ENCODE data around the gene SNX9. TPM values are rescaled to one million over a fixed set of nuclear protein-coding genes. Genes with fewer than 3 reads are reported as not detected.

SNX9 gene
- total RNA-seq, 8 experiments from 2014 or later, result 8.5 to 32.0 (median 13.7) TPM

DNA sequence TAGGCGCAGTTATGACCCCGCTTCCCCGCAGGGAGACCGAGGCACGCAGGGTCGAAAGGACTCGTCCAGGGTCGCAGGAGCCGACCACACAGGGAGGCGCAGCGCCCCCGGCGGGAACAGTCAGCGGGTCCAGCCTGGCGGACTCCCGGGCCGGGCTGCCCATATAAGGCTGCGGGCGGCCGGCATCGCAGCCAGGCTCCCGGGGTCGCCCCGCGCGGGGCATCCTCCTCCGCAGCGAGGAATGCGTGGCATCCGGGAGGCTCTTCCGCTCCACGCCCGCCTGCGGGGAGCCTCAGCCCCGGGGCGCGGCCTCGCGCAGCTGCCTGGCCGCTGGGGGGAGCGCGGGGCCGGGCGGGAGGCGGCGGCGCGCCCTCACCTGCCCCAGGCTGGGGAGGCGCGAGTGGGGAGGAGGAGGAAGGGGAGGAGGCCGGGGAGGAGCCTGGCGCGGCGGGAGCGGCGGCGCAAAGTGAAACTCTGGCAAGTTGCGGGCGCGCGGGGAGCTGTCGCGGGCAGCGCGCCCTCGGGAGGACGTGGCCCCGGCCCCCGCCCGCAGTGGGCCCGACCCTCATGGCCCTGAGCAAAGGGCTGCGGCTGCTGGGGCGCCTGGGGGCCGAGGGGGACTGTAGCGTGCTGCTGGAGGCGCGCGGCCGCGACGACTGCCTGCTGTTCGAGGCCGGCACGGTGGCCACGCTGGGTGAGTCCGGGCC is 158.5 kb downstream of the SNX9 start, which contains the start of gene SYNJ2:
SYNJ2 (plus strand) TSS at position 469 of the 707 bp plus-strand sequence; CDS start at position 568, 99 bp downstream.
- peak; percentile 61 to 86 (median 80) for ATAC-seq (replicated peaks in 6 of 8)
- peaks cover 0 to 4% of the 10 kb centered on the region in 2 donors for H3K4me1 ChIP-seq (replicated peaks in 1 of 2)
- in situ Hi-C loops (cut with MboI; ENCODE audit: low pct_unique_long_range_greater_than_20kb in 2 of 9, low sequenced_read_pairs in 9 of 9, unreplicated experiment in 9 of 9), result no loop called here
- WGBS, 10 experiments, result 6 to 20% (median 12%) methylated on average over 3 to 13 of the region's 86 CpGs; no CpG with 5 or more reads in 7 of the 10 experiments
- H3K4me3 ChIP-seq, result peak within 1 kb of the TSS; percentile 34 to 49 (median 40)
- no peak within 1 kb of the TSS for H3K27ac ChIP-seq

DNA sequence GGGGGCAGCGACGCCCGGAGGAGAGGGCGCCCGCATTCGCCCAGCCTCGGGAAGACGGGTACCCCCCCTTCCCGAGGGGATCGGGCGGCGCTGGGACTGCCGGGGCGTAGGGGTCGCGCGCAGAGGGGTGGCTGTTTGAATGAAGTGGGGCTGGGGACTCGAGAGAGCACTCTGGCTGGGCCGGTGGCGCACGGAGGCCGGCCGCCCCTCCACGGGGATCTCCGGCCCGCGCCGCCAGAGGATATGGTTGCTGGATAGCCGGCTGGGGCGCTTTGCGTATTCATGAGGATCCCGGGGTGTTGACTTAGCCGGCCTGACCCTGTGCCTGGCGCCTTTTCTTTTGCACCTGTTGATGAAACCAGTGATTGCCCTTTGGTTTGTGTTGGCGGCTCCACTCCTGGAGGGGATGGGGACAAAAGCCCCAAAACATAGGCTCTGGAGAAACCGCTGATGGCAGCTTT is 159.1 kb downstream of the SNX9 start:
- peak; percentile 10 to 53 (median 46) for ATAC-seq (replicated peaks in 6 of 8)
- in situ Hi-C loops (cut with MboI; ENCODE audit: low pct_unique_long_range_greater_than_20kb in 2 of 9, low sequenced_read_pairs in 9 of 9, unreplicated experiment in 9 of 9), result no loop called here
- peak overlapping the region; percentile 34 to 49 (median 40) for H3K4me3 ChIP-seq

DNA sequence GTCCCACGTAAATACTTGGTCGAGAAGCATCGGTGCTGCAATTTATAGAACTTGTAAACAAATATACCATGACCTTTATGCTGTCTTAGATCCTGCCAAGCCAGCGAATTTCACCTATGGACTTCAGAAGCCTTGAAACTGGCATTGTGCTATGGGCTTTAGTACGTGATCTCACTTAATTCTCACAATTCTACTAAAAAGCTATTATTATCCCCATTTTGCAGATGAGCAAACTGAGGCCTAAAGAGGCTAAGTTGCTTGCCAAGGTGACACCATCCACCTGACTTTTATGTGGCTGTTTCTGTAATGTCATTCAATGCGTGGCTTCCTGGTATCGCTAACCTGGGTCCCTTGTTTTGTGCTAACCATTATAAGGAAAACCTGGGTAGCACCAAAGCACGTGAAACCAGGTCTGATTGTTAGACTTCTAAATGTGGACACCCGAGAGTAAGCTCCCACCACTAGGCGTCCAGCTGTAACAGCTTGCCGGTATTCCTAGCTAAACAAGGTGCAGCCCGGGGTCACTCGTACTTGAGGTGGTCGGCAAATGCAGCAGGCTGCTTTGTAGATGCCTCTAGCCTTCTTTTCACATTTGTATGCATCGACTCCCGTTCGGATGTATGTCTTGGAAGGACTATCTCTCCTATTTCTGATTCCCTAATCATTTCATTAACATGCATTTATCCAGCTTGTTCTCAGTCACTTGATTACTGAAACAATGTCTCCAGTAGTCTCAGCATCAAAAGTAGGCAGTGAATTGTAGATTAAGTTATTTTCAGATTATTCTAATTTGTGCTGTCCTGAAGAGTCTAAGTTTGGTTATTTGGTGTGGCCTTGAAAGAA is 159.7 kb downstream of the SNX9 start:
- peak overlapping the region in 4 of 5 donors; percentile 38 to 49 (median 41) for H3K4me3 ChIP-seq
- peaks cover 0 to 4% of the 10 kb centered on the region in 2 donors for H3K4me1 ChIP-seq (replicated peaks in 1 of 2)
- ATAC-seq (replicated peaks in 6 of 8), result peak in 3 of 8 experiments; percentile 46 to 72 (median 68)
- no peak overlapping the region for H3K27ac ChIP-seq
- WGBS, 10 experiments, result 0 to 90% (median 39%) methylated on average over 1 to 10 of the region's 17 CpGs
- in situ Hi-C loops (cut with MboI; ENCODE audit: low pct_unique_long_range_greater_than_20kb in 2 of 9, low sequenced_read_pairs in 9 of 9, unreplicated experiment in 9 of 9), result no loop called here

More for the DNA sequence above, 159.1 kb downstream of the SNX9 start:
- Histone ChIP-seq H3K4me1 (replicated peaks in 1 of 2) (peaks cover 0 to 4% of the 10 kb centered on the region in 2 donors), H3K27ac (no peak overlapping the region)
- 0 to 19% (median 12%) methylated on average over 1 to 4 of the region's 36 CpGs; no CpG with 5 or more reads in 5 of the 10 experiments for WGBS, 10 experiments

GRCh38 chr6:157983406-157984119 is 160.5 kb downstream of the SNX9 start:
- peak in 3 of 8 experiments; percentile 1 to 11 (median 9) for ATAC-seq (replicated peaks in 6 of 8)
- WGBS, 10 experiments, result 0 to 100% (median 95%) methylated on average over 4 to 9 of the region's 9 CpGs
- Histone ChIP-seq H3K27ac (no peak overlapping the region), H3K4me1 (replicated peaks in 1 of 2) (peaks cover 0 to 4% of the 10 kb centered on the region in 2 donors), H3K4me3 (no peak overlapping the region)
- in situ Hi-C loops (cut with MboI; ENCODE audit: low pct_unique_long_range_greater_than_20kb in 2 of 9, low sequenced_read_pairs in 9 of 9, unreplicated experiment in 9 of 9), result no loop called here

DNA sequence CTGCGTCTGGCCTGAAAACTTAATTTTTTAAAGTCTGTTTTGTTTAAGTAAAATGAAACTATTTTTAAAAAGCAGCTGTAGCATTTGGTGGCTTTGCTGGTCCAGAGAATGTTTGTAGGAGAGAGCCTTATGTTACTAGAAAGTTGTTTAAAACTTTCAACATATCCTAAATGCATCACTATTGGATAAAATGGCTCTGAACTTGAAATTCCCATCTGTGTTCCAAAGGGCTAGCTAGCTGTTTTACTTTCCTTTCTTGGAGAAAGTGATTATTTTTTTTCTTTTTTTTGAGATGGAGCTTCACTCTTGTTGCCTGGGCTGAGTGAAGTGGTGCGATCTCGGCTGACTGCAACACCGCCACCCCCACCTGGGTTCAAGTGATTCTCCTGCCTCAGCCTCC is 161.1 kb downstream of the SNX9 start:
- no peak overlapping the region for H3K27ac ChIP-seq
- in situ Hi-C loops (cut with MboI; ENCODE audit: low pct_unique_long_range_greater_than_20kb in 2 of 9, low sequenced_read_pairs in 9 of 9, unreplicated experiment in 9 of 9), result no loop called here
- 83 to 100% (median 100%) methylated on average over 1 to 4 of the region's 4 CpGs; no CpG with 5 or more reads in 2 of the 10 experiments for WGBS, 10 experiments
- H3K4me1 ChIP-seq (replicated peaks in 1 of 2), result peaks cover 0 to 4% of the 10 kb centered on the region in 2 donors
- H3K4me3 ChIP-seq, result no peak overlapping the region
- no peak for ATAC-seq (replicated peaks in 6 of 8)

GRCh38 chr6:157984686-157985225 is 161.7 kb downstream of the SNX9 start:
- in situ Hi-C loops (cut with MboI; ENCODE audit: low pct_unique_long_range_greater_than_20kb in 2 of 9, low sequenced_read_pairs in 9 of 9, unreplicated experiment in 9 of 9), result no loop called here

GRCh38 chr6:157985378-157986155 is 162.5 kb downstream of the SNX9 start:
- H3K4me3 ChIP-seq, result no peak overlapping the region
- no peak overlapping the region for H3K27ac ChIP-seq
- peak in 1 of 8 experiments; percentile 21 for ATAC-seq (replicated peaks in 6 of 8)
- in situ Hi-C loops (cut with MboI; ENCODE audit: low pct_unique_long_range_greater_than_20kb in 2 of 9, low sequenced_read_pairs in 9 of 9, unreplicated experiment in 9 of 9), result no loop called here
- 30 to 77% (median 47%) methylated on average over 2 to 6 of the region's 13 CpGs; no CpG with 5 or more reads in 2 of the 10 experiments for WGBS, 10 experiments
- peaks cover 0 to 4% of the 10 kb centered on the region in 2 donors for H3K4me1 ChIP-seq (replicated peaks in 1 of 2)

More at GRCh38 chr6:157984686-157985225, 161.7 kb downstream of the SNX9 start:
- 70 to 100% (median 84%) methylated on average over 1 to 11 of the region's 14 CpGs for WGBS, 10 experiments
- Histone ChIP-seq H3K4me1 (replicated peaks in 1 of 2) (peaks cover 0 to 4% of the 10 kb centered on the region in 2 donors), H3K4me3 (no peak overlapping the region), H3K27ac (no peak overlapping the region)
- no peak for ATAC-seq (replicated peaks in 6 of 8)

GRCh38 chr6:157987788-157988699 is 165.0 kb downstream of the SNX9 start:
- H3K4me1 ChIP-seq (replicated peaks in 1 of 2), result peaks cover 0 to 4% of the 10 kb centered on the region in 2 donors
- ATAC-seq (replicated peaks in 6 of 8), result no peak
- in situ Hi-C loops (cut with MboI; ENCODE audit: low pct_unique_long_range_greater_than_20kb in 2 of 9, low sequenced_read_pairs in 9 of 9, unreplicated experiment in 9 of 9), result no loop called here
- 76 to 100% (median 80%) methylated on average over 1 to 9 of the region's 20 CpGs; no CpG with 5 or more reads in 1 of the 10 experiments for WGBS, 10 experiments
- H3K4me3 ChIP-seq, result no peak overlapping the region
- H3K27ac ChIP-seq, result no peak overlapping the region

DNA sequence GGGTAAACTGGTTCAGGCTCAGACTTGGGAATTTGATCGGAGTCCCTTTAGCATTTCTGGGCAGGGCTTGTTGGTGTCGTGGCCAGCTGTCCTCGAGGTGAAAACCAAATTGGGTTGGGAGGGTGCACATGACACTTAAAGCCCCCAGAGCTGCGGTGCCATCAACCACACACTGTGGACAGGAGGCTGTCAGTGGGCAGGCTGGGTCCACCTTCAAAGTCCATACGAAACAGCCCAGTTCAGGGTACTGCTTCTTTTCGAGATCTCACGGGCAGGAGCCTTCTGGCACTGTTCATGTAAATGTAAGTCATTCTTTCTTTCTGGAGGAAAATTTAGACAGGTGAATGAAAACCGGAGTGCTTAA is 165.6 kb downstream of the SNX9 start:
- no peak for ATAC-seq (replicated peaks in 6 of 8)
- no peak overlapping the region for H3K4me3 ChIP-seq
- H3K4me1 ChIP-seq (replicated peaks in 1 of 2), result peaks cover 0 to 4% of the 10 kb centered on the region in 2 donors
- 40 to 100% (median 90%) methylated on average over 1 to 6 of the region's 8 CpGs; no CpG with 5 or more reads in 1 of the 10 experiments for WGBS, 10 experiments
- H3K27ac ChIP-seq, result no peak overlapping the region
- in situ Hi-C loops (cut with MboI; ENCODE audit: low pct_unique_long_range_greater_than_20kb in 2 of 9, low sequenced_read_pairs in 9 of 9, unreplicated experiment in 9 of 9), result no loop called here

- Histone ChIP-seq H3K4me3 (no peak overlapping the region), H3K4me1 (replicated peaks in 1 of 2) (peaks cover 9 to 14% of the 10 kb centered on the region in 2 donors), H3K27ac (no peak overlapping the region)
- in situ Hi-C loops (cut with MboI; ENCODE audit: low pct_unique_long_range_greater_than_20kb in 2 of 9, low sequenced_read_pairs in 9 of 9, unreplicated experiment in 9 of 9), result no loop called here
- ATAC-seq (replicated peaks in 6 of 8), result peak in 5 of 8 experiments; percentile 21 to 91 (median 68)
- 55 to 94% (median 87%) methylated on average over 3 to 5 of the region's 22 CpGs; no CpG with 5 or more reads in 7 of the 10 experiments for WGBS, 10 experiments
Measured at GRCh38 chr6:157989541-157990289, 166.7 kb downstream of the SNX9 start.
